SK-N-SH treated with all-trans-retinoic acid at 6 μM for 48 hours (cell line): ENCODE data around the gene P2RY14.

Experiments
- ATAC-seq: fragments of 200-7000 bp; cut with Tn5 transposase; 3 replicates; pipeline ENCODE4 v1.9.1; 2020; ENCODE audit warnings: mild to moderate bottlenecking, moderate library complexity
- ARNTL ChIP-seq: fragments of 450-650 bp; formaldehyde crosslinking; IDR thresholded peaks from 2 replicates; pipeline ENCODE4 v1.5.0; 2020; ENCODE audit warnings: low read depth, mild to moderate bottlenecking, moderate library complexity, borderline replicate concordance
- BACH2 ChIP-seq: fragments of 250-450 bp; sonication (Bioruptor Pico); IDR thresholded peaks from 2 replicates; pipeline ENCODE4 v1.9.0; 2021; ENCODE audit warnings: mild to moderate bottlenecking, borderline replicate concordance
- CSDC2 ChIP-seq: fragments of 250-450 bp; sonication (Bioruptor Pico); IDR thresholded peaks from 2 replicates; pipeline ENCODE4 v1.5.0; 2020; ENCODE audit warnings: mild to moderate bottlenecking, moderate library complexity
- ESRRG ChIP-seq: fragments of 250-450 bp; sonication (Bioruptor Pico); IDR thresholded peaks from 2 replicates; pipeline ENCODE4 v1.6.1; 2021; ENCODE audit warnings: mild to moderate bottlenecking
- GLIS3 ChIP-seq: fragments of 250-450 bp; sonication (Bioruptor Pico); IDR thresholded peaks from 2 replicates; pipeline ENCODE4 v1.5.0; 2020; ENCODE audit warnings: mild to moderate bottlenecking, moderate library complexity
- ISL1 ChIP-seq: fragments of 250-450 bp; sonication (Bioruptor Pico); IDR thresholded peaks from 2 replicates; pipeline ENCODE4 v2.1.2; 2022; ENCODE audit warnings: mild to moderate bottlenecking, moderate library complexity
- PPARA ChIP-seq: fragments of 250-450 bp; sonication (Bioruptor Pico); IDR thresholded peaks from 2 replicates; pipeline ENCODE4 v1.5.0; 2020; ENCODE audit warnings: mild to moderate bottlenecking, borderline replicate concordance
- RARB ChIP-seq: fragments of 250-450 bp; sonication (Bioruptor Pico); IDR thresholded peaks from 2 replicates; pipeline ENCODE4 v1.8.0; 2021; ENCODE audit warnings: mild to moderate bottlenecking, moderate library complexity
- SNAI2 ChIP-seq: fragments of 250-450 bp; sonication (Bioruptor Pico); IDR thresholded peaks from 2 replicates; pipeline ENCODE4 v1.5.0; 2020; ENCODE audit warnings: mild to moderate bottlenecking, moderate library complexity
- TCF4 ChIP-seq: fragments of 250-450 bp; sonication (Bioruptor Pico); IDR thresholded peaks from 2 replicates; pipeline ENCODE4 v1.8.0; 2021; ENCODE audit warnings: mild to moderate bottlenecking, moderate library complexity, borderline replicate concordance
- TOX ChIP-seq: fragments of 250-450 bp; sonication (Bioruptor Pico); IDR thresholded peaks from 2 replicates; pipeline ENCODE4 v1.8.0; 2021; ENCODE audit warnings: mild to moderate bottlenecking, moderate library complexity, borderline replicate concordance
- ZC3H10 ChIP-seq: fragments of 250-450 bp; sonication (Bioruptor Pico); IDR thresholded peaks from 2 replicates; pipeline ENCODE4 v1.5.1; 2021; ENCODE audit warnings: mild to moderate bottlenecking, moderate library complexity
- ZFP30 ChIP-seq: fragments of 450-650 bp; formaldehyde crosslinking; IDR thresholded peaks from 2 replicates; pipeline ENCODE4 v1.5.0; 2022; ENCODE audit warnings: mild to moderate bottlenecking, moderate library complexity
- ZNF565 ChIP-seq: fragments of 450-650 bp; formaldehyde crosslinking; conservative IDR thresholded peaks from 2 replicates; pipeline ENCODE4 v1.5.0; 2020; ENCODE audit warnings: low read depth, mild to moderate bottlenecking, moderate library complexity
- ZNF70 ChIP-seq: fragments of 450-650 bp; formaldehyde crosslinking; IDR thresholded peaks from 2 replicates; pipeline ENCODE4 v1.5.0; 2020; ENCODE audit warnings: mild to moderate bottlenecking, moderate library complexity
- ZNF8 ChIP-seq: fragments of 450-650 bp; formaldehyde crosslinking; IDR thresholded peaks from 2 replicates; pipeline ENCODE4 v1.5.0; 2020; ENCODE audit warnings: mild to moderate bottlenecking, moderate library complexity
- TF ChIP-seq, protein P1 (sequence below): fragments of 250-450 bp; sonication (Bioruptor Pico); IDR thresholded peaks from 2 replicates; pipeline ENCODE4 v1.5.0; 2020; ENCODE audit warnings: mild to moderate bottlenecking, moderate library complexity
- TF ChIP-seq, protein P2 (sequence below): fragments of 250-450 bp; sonication (Bioruptor Pico); IDR thresholded peaks from 2 replicates; pipeline ENCODE4 v1.5.1; 2021; ENCODE audit warnings: mild to moderate bottlenecking, moderate library complexity
- TF ChIP-seq, protein P3 (sequence below): fragments of 250-450 bp; sonication (Bioruptor Pico); IDR thresholded peaks from 2 replicates; pipeline ENCODE4 v1.5.1; 2020; ENCODE audit warnings: low read depth, mild to moderate bottlenecking, moderate library complexity
- TF ChIP-seq, protein P4 (sequence below): fragments of 250-450 bp; sonication (Bioruptor Pico); IDR thresholded peaks from 2 replicates; pipeline ENCODE4 v1.8.0; 2020; ENCODE audit warnings: mild to moderate bottlenecking, moderate library complexity, borderline replicate concordance
- TF ChIP-seq, protein P5 (sequence below): fragments of 250-450 bp; sonication (Bioruptor Pico); IDR thresholded peaks from 2 replicates; pipeline ENCODE4 v1.8.0; 2021; ENCODE audit warnings: low read depth, mild to moderate bottlenecking, moderate library complexity, borderline replicate concordance

P2RY14 gene

DNA sequence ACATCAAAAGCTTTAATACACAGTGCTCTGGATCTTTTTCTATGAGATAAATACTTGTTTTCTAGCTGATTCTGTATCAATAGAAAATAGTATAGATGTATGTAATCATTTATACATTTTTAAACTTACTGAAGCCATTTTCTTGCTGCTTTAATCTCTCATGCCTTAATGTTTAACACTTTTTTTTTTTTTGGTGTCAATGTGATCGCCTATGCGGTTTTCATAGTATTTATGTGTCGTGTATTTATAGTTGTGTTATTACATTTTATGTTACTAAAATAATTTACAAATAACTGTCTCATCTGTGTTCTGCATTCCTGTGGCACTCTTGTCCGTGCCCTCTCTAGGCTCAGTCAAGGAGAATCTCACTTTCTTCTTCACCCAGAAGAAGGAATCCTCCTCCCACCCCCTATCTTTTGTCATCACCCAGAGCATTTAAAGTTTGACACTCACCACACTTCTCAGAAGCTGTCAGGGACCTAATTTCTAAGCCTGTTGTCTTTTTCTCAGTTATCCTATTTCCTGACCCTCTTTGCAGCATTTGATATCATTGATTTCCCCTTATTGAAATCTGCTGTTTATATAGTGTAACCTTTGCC lies 54.0 kb downstream of the P2RY14 start (continued):
- TF ChIP-seq, protein P1, sequence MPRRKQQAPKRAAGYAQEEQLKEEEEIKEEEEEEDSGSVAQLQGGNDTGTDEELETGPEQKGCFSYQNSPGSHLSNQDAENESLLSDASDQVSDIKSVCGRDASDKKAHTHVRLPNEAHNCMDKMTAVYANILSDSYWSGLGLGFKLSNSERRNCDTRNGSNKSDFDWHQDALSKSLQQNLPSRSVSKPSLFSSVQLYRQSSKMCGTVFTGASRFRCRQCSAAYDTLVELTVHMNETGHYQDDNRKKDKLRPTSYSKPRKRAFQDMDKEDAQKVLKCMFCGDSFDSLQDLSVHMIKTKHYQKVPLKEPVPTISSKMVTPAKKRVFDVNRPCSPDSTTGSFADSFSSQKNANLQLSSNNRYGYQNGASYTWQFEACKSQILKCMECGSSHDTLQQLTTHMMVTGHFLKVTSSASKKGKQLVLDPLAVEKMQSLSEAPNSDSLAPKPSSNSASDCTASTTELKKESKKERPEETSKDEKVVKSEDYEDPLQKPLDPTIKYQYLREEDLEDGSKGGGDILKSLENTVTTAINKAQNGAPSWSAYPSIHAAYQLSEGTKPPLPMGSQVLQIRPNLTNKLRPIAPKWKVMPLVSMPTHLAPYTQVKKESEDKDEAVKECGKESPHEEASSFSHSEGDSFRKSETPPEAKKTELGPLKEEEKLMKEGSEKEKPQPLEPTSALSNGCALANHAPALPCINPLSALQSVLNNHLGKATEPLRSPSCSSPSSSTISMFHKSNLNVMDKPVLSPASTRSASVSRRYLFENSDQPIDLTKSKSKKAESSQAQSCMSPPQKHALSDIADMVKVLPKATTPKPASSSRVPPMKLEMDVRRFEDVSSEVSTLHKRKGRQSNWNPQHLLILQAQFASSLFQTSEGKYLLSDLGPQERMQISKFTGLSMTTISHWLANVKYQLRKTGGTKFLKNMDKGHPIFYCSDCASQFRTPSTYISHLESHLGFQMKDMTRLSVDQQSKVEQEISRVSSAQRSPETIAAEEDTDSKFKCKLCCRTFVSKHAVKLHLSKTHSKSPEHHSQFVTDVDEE (CRISPR knock-in tag) = no peak
- no peak for TF ChIP-seq ZNF8 (CRISPR knock-in tag)

DNA sequence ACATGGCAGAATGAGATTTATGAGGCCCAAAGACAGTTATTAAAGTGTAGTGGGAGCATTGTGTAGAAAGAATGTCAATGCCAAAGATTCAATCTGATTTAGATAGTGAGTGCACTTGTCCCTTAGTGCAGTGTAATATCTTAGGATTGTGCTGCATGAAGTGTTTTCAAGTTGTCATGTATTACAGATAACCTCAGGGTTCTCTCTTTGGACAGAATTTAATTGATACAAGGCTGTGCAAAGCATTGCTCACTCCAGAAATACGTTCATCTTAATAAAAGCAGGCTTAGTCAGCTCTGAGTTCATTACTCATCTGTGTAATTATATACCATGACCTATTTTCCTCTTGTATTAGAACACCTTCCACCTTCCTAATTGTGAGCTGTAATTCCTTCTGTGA lies 59.3 kb downstream of the P2RY14 start:
- peak; percentile 81 for ATAC-seq
- TF ChIP-seq ARNTL (no peak), ZNF565 (no peak), GLIS3 (CRISPR knock-in tag) (no peak), ZNF70 (CRISPR knock-in tag) (no peak), TCF4 (CRISPR knock-in tag) (no peak), RARB (no peak), SNAI2 (CRISPR knock-in tag) (peak; percentile 92), ZFP30 (CRISPR knock-in tag) (no peak), CSDC2 (CRISPR knock-in tag) (no peak), ZC3H10 (peak; percentile 56; the same call in 1 of the 2 replicates), TOX (peak; percentile 82; the same call in 1 of the 2 replicates), ISL1 (CRISPR knock-in tag) (peak; percentile 97), ZNF8 (CRISPR knock-in tag) (no peak), BACH2 (CRISPR knock-in tag) (no peak), PPARA (CRISPR knock-in tag) (no peak), ESRRG (CRISPR knock-in tag) (no peak)
- TF ChIP-seq, protein P2, sequence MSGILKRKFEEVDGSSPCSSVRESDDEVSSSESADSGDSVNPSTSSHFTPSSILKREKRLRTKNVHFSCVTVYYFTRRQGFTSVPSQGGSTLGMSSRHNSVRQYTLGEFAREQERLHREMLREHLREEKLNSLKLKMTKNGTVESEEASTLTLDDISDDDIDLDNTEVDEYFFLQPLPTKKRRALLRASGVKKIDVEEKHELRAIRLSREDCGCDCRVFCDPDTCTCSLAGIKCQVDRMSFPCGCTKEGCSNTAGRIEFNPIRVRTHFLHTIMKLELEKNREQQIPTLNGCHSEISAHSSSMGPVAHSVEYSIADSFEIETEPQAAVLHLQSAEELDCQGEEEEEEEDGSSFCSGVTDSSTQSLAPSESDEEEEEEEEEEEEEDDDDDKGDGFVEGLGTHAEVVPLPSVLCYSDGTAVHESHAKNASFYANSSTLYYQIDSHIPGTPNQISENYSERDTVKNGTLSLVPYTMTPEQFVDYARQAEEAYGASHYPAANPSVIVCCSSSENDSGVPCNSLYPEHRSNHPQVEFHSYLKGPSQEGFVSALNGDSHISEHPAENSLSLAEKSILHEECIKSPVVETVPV (CRISPR knock-in tag) = no peak
- TF ChIP-seq, protein P3, sequence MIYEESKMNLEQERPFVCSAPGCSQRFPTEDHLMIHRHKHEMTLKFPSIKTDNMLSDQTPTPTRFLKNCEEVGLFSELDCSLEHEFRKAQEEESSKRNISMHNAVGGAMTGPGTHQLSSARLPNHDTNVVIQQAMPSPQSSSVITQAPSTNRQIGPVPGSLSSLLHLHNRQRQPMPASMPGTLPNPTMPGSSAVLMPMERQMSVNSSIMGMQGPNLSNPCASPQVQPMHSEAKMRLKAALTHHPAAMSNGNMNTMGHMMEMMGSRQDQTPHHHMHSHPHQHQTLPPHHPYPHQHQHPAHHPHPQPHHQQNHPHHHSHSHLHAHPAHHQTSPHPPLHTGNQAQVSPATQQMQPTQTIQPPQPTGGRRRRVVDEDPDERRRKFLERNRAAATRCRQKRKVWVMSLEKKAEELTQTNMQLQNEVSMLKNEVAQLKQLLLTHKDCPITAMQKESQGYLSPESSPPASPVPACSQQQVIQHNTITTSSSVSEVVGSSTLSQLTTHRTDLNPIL (CRISPR knock-in tag) = peak; percentile 51; the same call in 1 of the 2 replicates
- TF ChIP-seq, protein P1 (CRISPR knock-in tag) = no peak
- TF ChIP-seq, protein P4, sequence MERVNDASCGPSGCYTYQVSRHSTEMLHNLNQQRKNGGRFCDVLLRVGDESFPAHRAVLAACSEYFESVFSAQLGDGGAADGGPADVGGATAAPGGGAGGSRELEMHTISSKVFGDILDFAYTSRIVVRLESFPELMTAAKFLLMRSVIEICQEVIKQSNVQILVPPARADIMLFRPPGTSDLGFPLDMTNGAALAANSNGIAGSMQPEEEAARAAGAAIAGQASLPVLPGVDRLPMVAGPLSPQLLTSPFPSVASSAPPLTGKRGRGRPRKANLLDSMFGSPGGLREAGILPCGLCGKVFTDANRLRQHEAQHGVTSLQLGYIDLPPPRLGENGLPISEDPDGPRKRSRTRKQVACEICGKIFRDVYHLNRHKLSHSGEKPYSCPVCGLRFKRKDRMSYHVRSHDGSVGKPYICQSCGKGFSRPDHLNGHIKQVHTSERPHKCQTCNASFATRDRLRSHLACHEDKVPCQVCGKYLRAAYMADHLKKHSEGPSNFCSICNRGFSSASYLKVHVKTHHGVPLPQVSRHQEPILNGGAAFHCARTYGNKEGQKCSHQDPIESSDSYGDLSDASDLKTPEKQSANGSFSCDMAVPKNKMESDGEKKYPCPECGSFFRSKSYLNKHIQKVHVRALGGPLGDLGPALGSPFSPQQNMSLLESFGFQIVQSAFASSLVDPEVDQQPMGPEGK (CRISPR knock-in tag) = no peak
- TF ChIP-seq, protein P5, sequence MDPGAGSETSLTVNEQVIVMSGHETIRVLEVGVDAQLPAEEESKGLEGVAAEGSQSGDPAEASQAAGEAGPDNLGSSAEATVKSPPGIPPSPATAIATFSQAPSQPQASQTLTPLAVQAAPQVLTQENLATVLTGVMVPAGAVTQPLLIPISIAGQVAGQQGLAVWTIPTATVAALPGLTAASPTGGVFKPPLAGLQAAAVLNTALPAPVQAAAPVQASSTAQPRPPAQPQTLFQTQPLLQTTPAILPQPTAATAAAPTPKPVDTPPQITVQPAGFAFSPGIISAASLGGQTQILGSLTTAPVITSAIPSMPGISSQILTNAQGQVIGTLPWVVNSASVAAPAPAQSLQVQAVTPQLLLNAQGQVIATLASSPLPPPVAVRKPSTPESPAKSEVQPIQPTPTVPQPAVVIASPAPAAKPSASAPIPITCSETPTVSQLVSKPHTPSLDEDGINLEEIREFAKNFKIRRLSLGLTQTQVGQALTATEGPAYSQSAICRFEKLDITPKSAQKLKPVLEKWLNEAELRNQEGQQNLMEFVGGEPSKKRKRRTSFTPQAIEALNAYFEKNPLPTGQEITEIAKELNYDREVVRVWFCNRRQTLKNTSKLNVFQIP (CRISPR knock-in tag) = peak; percentile 81; the same call in 1 of the 2 replicates
- TF ChIP-seq, all 23 proteins: peak for 6
